ENCODE measurements around the gene AHR. TPM values are rescaled to one million over a fixed set of nuclear protein-coding genes. Genes with fewer than 3 reads are reported as not detected.

AHR gene
- total RNA-seq, 1 donor from 2014 or later: 49.7 TPM

- no peak overlapping the region for H3K27ac Mint-ChIP-seq
- DNase-seq (ENCODE audit: low spot score in 2 of 2, unreplicated experiment in 2 of 2): no peak
- H3K4me3 Mint-ChIP-seq: no peak overlapping the region
- no peaks in the 10 kb centered on the region for H3K36me3 Mint-ChIP-seq
- no peaks in the 10 kb centered on the region for H3K9me3 Mint-ChIP-seq
- peaks cover 25% of the 10 kb centered on the region for H3K4me1 Mint-ChIP-seq
- no peak for TF ChIP-seq CTCF (IDR thresholded peaks at IDR 0.05; ENCODE audit: unreplicated experiment)
- no peaks in the 10 kb centered on the region for H3K27me3 Mint-ChIP-seq (ENCODE audit: low read depth)
These were observed 7.1 kb downstream of the AHR start for GRCh38 chr7:17305387-17306171.

- no peak overlapping the region for H3K4me3 Mint-ChIP-seq
- no peaks in the 10 kb centered on the region for H3K27me3 Mint-ChIP-seq (ENCODE audit: low read depth)
- peaks cover 3% of the 10 kb centered on the region for H3K36me3 Mint-ChIP-seq
- no peaks in the 10 kb centered on the region for H3K9me3 Mint-ChIP-seq
- DNase-seq (ENCODE audit: low spot score in 2 of 2, unreplicated experiment in 2 of 2): no peak
- no peak for TF ChIP-seq CTCF (IDR thresholded peaks at IDR 0.05; ENCODE audit: unreplicated experiment)
- peaks cover 23% of the 10 kb centered on the region for H3K4me1 Mint-ChIP-seq
- no peak overlapping the region for H3K27ac Mint-ChIP-seq
These were observed 8.5 kb downstream of the AHR start for GRCh38 chr7:17307000-17307399.

- Mint-ChIP-seq H3K36me3 (peaks cover 3% of the 10 kb centered on the region), H3K9me3 (no peaks in the 10 kb centered on the region), H3K27me3 (ENCODE audit: low read depth) (no peaks in the 10 kb centered on the region), H3K27ac (no peak overlapping the region), H3K4me1 (peaks cover 21% of the 10 kb centered on the region), H3K4me3 (no peak overlapping the region)
- no peak for DNase-seq (ENCODE audit: low spot score in 2 of 2, unreplicated experiment in 2 of 2)
- TF ChIP-seq CTCF (IDR thresholded peaks at IDR 0.05; ENCODE audit: unreplicated experiment): no peak
These were observed 9.1 kb downstream of the AHR start for GRCh38 chr7:17307558-17307957.

- Mint-ChIP-seq H3K4me3 (no peak overlapping the region), H3K27me3 (ENCODE audit: low read depth) (no peaks in the 10 kb centered on the region), H3K4me1 (peaks cover 20% of the 10 kb centered on the region), H3K36me3 (peaks cover 6% of the 10 kb centered on the region), H3K27ac (no peak overlapping the region), H3K9me3 (no peaks in the 10 kb centered on the region)
- no peak for DNase-seq (ENCODE audit: low spot score in 2 of 2, unreplicated experiment in 2 of 2)
- TF ChIP-seq CTCF (IDR thresholded peaks at IDR 0.05; ENCODE audit: unreplicated experiment): no peak
These were observed 9.7 kb downstream of the AHR start for GRCh38 chr7:17307969-17308648.

- Mint-ChIP-seq H3K27ac (no peak overlapping the region), H3K27me3 (ENCODE audit: low read depth) (no peaks in the 10 kb centered on the region), H3K4me3 (no peak overlapping the region), H3K36me3 (peaks cover 7% of the 10 kb centered on the region), H3K4me1 (peaks cover 5% of the 10 kb centered on the region), H3K9me3 (no peaks in the 10 kb centered on the region)
- TF ChIP-seq CTCF (IDR thresholded peaks at IDR 0.05; ENCODE audit: unreplicated experiment): no peak
- DNase-seq (ENCODE audit: low spot score in 2 of 2, unreplicated experiment in 2 of 2): no peak
These were observed 12.7 kb downstream of the AHR start for GRCh38 chr7:17311194-17311593.

Data from mesothelial cell of epicardium (in vitro differentiated cells).